Panc1 (cell line): ENCODE results near the gene RABGAP1. TPM values are rescaled to one million over a fixed set of nuclear protein-coding genes. Genes with fewer than 3 reads are reported as not detected.

Experiments
- ATAC-seq: fragments of 200-7000 bp; cut with Tn5 transposase; 2 replicates; pipeline ENCODE4 v1.9.1; 2020; ENCODE audit warnings: mild to moderate bottlenecking, moderate library complexity
- BruUV-seq: library from RNA; stranded (reverse); fragments of 400-500 nt; replicated peaks from 2 replicates; lab custom pipeline; 2021; lab: Mats Ljungman, UMichigan
- CTCF ChIA-PET: fragments of 300-600 bp; sonication (Branson Sonifier 250); formaldehyde crosslinking; loops from one replicate; lab custom pipeline; 2022; ENCODE audit warnings: antibody characterized with exemption; lab: Charles Lee
- POLR2A ChIA-PET: fragments of 300-600 bp; sonication (Branson Sonifier 250); formaldehyde crosslinking; loops from one replicate; lab custom pipeline; 2022; ENCODE audit warnings: antibody characterized with exemption; lab: Charles Lee
- DNase-seq: peaks from one replicate; pipeline ENCODE4 v3.0.0-alpha.2; 2010; ENCODE audit warnings: low read depth, low spot score
- H3K27ac ChIP-seq: 2 replicates; pipeline ENCODE4 v1.5.1; 2011; ENCODE audit warnings: mild to moderate bottlenecking, low read length, inconsistent platforms
- H3K27me3 ChIP-seq: fragments of 200-500 bp; sonication (Bioruptor generic); 2 replicates; pipeline ENCODE4 v1.6.0; 2014; ENCODE audit warnings: low read length, inconsistent platforms; ENCODE audit not compliant: control insufficient read depth, insufficient read depth
- H3K36me3 ChIP-seq: fragments of 200-500 bp; sonication (Bioruptor generic); 2 replicates; pipeline ENCODE4 v1.5.1; 2014; ENCODE audit warnings: inconsistent platforms, mild to moderate bottlenecking, low read length, moderate library complexity; ENCODE audit not compliant: control insufficient read depth, insufficient read depth
- H3K4me1 ChIP-seq: 2 replicates; pipeline ENCODE4 v1.5.1; 2011; ENCODE audit warnings: inconsistent platforms, mild to moderate bottlenecking, low read length, moderate library complexity; ENCODE audit not compliant: control insufficient read depth, insufficient read depth
- H3K4me3 ChIP-seq, 2 experiments: 2 replicates each; pipeline ENCODE4 v1.5.1; 2011 to 2012; ENCODE audit warnings: low read depth in 2 of 2, low read length in 2 of 2, mild to moderate bottlenecking in 2 of 2, inconsistent platforms in 1 of 2, moderate library complexity in 1 of 2
- H3K9me3 ChIP-seq: fragments of 200-500 bp; sonication (Bioruptor generic); 2 replicates; pipeline ENCODE4 v1.5.1; 2014; ENCODE audit warnings: low read depth, mild to moderate bottlenecking, inconsistent platforms, low read length, moderate library complexity; ENCODE audit not compliant: control insufficient read depth, insufficient read depth
- POLR2AphosphoS5 ChIP-seq: IDR thresholded peaks from 2 replicates; pipeline ENCODE4 v1.6.1; 2012; ENCODE audit warnings: mild to moderate bottlenecking, low read depth, low read length, moderate library complexity
- SIN3A ChIP-seq: IDR thresholded peaks from 2 replicates; pipeline ENCODE4 v1.6.1; 2012; ENCODE audit warnings: low read depth, mild to moderate bottlenecking, low read length, moderate library complexity, borderline replicate concordance; ENCODE audit not compliant: insufficient read depth
- TCF7L2 ChIP-seq: IDR thresholded peaks from 2 replicates; pipeline ENCODE4 v1.6.1; 2011; ENCODE audit warnings: mild to moderate bottlenecking, low read depth, low read length, inconsistent platforms
- in situ Hi-C: cut with HindIII; loops from 2 replicates; pipeline ENCODE4 v1.10.0; 2016; ENCODE audit warnings: low sequenced_read_pairs, low pct_unique_long_range_greater_than_20kb
- intact Hi-C: fragments of 100-400 bp; cut with micrococcal nuclease; formaldehyde crosslinking; loops from one replicate; pipeline ENCODE4 v1.10.0; 2022; ENCODE audit not compliant: unreplicated experiment
- total RNA-seq: library from RNA; stranded (reverse); gene quantifications from one replicate; pipeline ENCODE4 v1.2.1, GENCODE V29; 2021; ENCODE audit not compliant: unreplicated experiment
- TF ChIP-seq, protein P1 (sequence below): fragments of 450-650 bp; IDR thresholded peaks from 2 replicates; pipeline ENCODE4 v1.5.1; 2017; ENCODE audit warnings: mild to moderate bottlenecking
- TF ChIP-seq, protein P2 (sequence below), 2 experiments: IDR thresholded peaks; 2 replicates each; pipeline ENCODE4 v1.6.1; 2011 to 2012; ENCODE audit warnings: low read depth in 2 of 2, control low read depth in 1 of 2, low read length in 1 of 2, mild to moderate bottlenecking in 1 of 2, moderate library complexity in 1 of 2; ENCODE audit not compliant: insufficient read depth in 1 of 2

RABGAP1 gene
- total RNA-seq, 1 experiment from 2014 or later, result 41.4 TPM

DNA sequence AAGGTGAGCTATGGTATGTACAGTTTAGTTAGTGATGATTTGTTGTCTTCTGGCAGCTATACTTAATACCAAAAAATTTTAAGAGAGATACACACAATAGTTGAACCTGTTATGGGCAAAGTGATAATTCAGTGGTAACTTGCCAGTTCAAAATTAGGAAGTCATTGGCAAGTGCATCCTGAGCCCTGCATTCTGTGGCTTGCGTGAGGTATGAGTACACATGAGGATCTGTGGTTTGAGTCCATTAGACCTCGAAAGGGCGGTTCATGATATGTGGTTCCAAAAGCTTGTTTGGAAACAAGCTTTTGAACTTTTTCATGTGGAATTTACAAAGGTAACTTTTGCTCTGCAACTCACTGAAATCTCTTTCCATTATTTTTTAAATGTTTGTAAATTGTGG is 139.6 kb downstream of the RABGAP1 start:
- in situ Hi-C loops, result no loop called here

DNA sequence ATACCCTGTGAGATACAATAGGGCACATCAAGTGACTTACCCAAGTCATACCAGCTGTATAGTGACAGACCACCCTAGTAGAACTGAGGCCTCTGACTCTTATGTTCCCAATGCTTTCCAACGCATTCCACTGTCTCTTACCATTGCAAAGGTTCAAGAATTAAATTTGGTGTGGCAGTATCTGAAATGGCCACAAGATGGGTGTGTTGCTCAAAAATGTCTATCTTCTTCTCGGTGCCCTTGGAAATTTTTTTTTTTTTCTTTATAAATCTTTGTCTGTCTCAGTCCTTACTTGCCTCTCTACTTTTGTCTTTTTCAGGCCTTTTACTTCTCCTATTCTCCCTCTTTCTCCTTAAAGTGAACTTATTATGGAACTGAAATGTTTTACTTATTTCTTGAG is 141.0 kb downstream of the RABGAP1 start:
- peak; percentile 63; the same call in 1 of the 2 replicates for ATAC-seq
- H3K36me3 ChIP-seq, result peaks cover 6% of the 10 kb centered on the region
- POLR2A ChIA-PET, result interaction anchor here (0.6 kb wide), 1 partner anchor 198 kb away, joined by 3 read pairs; no protein-coding TSS in a partner anchor

More for the DNA sequence above, 139.6 kb downstream of the RABGAP1 start:
- CTCF ChIA-PET, result no interaction called here
- intact Hi-C loops, result loop anchor here (5.0 kb wide), 1 partner anchor 272 kb away; no protein-coding TSS in a partner anchor
- H3K36me3 ChIP-seq, result peaks cover 8% of the 10 kb centered on the region
- ATAC-seq (no peak), DNase-seq (no peak)
- H3K4me3 ChIP-seq, result no peak overlapping the region
- no TSS peak for BruUV-seq
- no peak for TF ChIP-seq SIN3A
- no peak for TF ChIP-seq POLR2AphosphoS5
- no peak for TF ChIP-seq TCF7L2
- TF ChIP-seq, protein P1, sequence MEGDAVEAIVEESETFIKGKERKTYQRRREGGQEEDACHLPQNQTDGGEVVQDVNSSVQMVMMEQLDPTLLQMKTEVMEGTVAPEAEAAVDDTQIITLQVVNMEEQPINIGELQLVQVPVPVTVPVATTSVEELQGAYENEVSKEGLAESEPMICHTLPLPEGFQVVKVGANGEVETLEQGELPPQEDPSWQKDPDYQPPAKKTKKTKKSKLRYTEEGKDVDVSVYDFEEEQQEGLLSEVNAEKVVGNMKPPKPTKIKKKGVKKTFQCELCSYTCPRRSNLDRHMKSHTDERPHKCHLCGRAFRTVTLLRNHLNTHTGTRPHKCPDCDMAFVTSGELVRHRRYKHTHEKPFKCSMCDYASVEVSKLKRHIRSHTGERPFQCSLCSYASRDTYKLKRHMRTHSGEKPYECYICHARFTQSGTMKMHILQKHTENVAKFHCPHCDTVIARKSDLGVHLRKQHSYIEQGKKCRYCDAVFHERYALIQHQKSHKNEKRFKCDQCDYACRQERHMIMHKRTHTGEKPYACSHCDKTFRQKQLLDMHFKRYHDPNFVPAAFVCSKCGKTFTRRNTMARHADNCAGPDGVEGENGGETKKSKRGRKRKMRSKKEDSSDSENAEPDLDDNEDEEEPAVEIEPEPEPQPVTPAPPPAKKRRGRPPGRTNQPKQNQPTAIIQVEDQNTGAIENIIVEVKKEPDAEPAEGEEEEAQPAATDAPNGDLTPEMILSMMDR, result no peak
- TF ChIP-seq, protein P2, sequence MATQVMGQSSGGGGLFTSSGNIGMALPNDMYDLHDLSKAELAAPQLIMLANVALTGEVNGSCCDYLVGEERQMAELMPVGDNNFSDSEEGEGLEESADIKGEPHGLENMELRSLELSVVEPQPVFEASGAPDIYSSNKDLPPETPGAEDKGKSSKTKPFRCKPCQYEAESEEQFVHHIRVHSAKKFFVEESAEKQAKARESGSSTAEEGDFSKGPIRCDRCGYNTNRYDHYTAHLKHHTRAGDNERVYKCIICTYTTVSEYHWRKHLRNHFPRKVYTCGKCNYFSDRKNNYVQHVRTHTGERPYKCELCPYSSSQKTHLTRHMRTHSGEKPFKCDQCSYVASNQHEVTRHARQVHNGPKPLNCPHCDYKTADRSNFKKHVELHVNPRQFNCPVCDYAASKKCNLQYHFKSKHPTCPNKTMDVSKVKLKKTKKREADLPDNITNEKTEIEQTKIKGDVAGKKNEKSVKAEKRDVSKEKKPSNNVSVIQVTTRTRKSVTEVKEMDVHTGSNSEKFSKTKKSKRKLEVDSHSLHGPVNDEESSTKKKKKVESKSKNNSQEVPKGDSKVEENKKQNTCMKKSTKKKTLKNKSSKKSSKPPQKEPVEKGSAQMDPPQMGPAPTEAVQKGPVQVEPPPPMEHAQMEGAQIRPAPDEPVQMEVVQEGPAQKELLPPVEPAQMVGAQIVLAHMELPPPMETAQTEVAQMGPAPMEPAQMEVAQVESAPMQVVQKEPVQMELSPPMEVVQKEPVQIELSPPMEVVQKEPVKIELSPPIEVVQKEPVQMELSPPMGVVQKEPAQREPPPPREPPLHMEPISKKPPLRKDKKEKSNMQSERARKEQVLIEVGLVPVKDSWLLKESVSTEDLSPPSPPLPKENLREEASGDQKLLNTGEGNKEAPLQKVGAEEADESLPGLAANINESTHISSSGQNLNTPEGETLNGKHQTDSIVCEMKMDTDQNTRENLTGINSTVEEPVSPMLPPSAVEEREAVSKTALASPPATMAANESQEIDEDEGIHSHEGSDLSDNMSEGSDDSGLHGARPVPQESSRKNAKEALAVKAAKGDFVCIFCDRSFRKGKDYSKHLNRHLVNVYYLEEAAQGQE (IDR thresholded peaks at IDR 0.05; ENCODE audit: insufficient read depth in 1 of 2, low read depth in 2 of 2, low read length in 1 of 2), result no peak
- no peak overlapping the region for H3K27ac ChIP-seq
- no peaks in the 10 kb centered on the region for H3K4me1 ChIP-seq
- H3K27me3 ChIP-seq, result no peaks in the 10 kb centered on the region
- POLR2A ChIA-PET, result no interaction called here
- no peaks in the 10 kb centered on the region for H3K9me3 ChIP-seq

More for the DNA sequence above, 141.0 kb downstream of the RABGAP1 start:
- no peak overlapping the region for H3K4me3 ChIP-seq
- intact Hi-C loops, result loop anchor here (5.0 kb wide), 1 partner anchor 270 kb away; no protein-coding TSS in a partner anchor
- no peaks in the 10 kb centered on the region for H3K27me3 ChIP-seq
- no peak overlapping the region for H3K27ac ChIP-seq
- H3K9me3 ChIP-seq, result no peaks in the 10 kb centered on the region
- TF ChIP-seq, protein P1, result peak; percentile 48; the same call in 1 of the 2 replicates
- TF ChIP-seq TCF7L2, result no peak
- CTCF ChIA-PET, result interaction anchor here (0.7 kb wide), 1 partner anchor 10 kb away, joined by 5 read pairs; no protein-coding TSS in a partner anchor
- no peaks in the 10 kb centered on the region for H3K4me1 ChIP-seq
- in situ Hi-C loops, result no loop called here
- DNase-seq, result no peak
- no TSS peak for BruUV-seq
